Stimulated activated CD4-positive, alpha-beta T cell treated with anti-CD3 and anti-CD28 coated beads, Interleukin-15, amount 100 ng/mL, for 24 hours (primary cell): ENCODE data around the gene C8B.

ENCODE experiments used
- DNase-seq: peaks from one replicate; pipeline ENCODE4 v3.0.0-alpha.2; 2020

C8B gene

DNA sequence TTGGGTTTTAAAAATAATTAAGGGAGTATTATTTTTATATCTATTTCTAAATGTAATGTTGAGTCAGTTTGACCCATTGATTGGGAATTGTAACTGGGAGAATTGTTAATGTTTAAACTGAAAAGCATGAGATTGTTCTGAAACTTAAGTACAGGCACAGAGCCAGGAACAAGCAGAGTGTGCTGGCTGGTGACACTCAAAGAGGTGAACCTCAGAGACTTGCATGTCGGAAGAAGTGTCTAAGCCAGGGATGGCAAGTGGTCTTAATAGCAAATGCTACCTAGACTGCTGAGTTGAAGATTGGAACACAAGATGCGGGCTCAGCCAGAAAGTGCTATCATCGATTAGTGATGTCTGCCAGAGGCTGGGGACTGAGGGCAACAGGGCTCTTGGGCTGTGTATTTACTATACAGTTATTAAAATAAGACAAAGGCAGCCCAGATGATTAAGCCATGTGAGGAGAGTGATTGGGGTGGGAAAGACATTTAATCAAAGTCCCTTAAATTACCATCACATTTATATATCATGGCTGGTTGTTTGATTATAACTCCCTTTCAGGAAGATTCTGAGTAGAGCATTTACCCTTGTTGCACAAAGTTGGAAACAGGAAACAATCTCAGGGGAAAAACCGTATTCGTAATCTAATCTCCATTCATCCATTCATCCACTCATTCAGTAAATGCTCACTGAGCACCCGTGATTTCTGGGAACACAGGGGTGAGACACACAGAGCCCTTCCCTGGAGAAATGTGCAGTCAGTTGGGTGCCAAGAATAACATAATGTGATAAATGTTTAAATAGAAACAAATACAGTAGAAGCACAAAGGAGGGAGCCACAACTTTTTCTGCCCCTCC is 68.4 kb downstream of the C8B start:
- no peak for DNase-seq

DNA sequence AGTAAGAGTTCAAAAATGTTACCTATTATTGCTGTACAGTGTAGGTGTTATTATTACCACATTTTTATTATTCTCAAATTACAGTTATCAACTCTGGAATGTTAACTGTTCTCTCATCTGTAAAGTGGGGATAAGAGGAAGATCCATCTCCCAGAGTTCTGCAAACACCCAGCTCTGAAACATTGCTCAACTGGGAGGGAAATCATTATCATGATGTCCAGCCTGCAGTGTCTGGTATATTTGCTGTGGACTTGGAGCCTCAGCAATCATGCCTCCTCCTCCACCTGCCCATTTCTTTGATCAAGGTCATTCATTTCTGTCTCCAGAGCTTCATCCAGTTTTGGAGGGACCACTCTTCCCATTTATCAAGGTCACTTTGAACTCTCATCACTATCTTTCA is 71.8 kb downstream of the C8B start:
- DNase-seq = no peak

DNA sequence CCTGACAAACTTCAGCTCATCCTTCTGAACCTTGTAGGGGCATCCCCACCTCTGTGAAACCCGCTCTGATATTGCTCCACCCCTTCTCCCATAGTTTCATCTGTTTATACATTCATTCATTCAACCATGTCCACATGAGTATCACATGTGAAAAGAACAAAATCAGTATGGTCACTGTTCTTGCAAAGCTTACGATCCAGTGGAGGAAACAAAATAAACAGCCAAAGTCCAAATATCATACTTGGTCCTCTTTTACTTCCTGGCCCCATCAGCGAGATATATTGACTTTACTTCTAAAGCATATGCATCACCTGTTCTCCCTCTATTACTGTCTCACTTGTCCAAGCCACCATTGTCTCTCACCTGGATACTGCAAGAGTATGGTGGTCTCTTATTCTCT is 75.6 kb downstream of the C8B start:
- no peak for DNase-seq

DNA sequence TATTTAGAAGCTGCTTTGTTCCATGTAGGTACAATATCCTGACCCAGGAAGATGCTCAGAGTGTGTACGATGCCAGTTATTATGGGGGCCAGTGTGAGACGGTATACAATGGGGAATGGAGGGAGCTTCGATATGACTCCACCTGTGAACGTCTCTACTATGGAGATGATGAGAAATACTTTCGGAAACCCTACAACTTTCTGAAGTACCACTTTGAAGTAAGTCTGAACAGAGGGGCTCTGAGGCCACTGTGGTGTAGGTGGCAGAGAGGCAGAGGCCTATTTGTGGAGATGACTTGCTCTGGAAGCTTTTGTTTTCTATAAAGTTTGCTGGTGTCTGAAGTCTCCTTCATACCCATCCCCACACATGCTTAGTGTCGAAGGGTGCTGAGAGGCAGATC is 84.4 kb downstream of the C8B start:
- DNase-seq = peak; percentile 2

DNA sequence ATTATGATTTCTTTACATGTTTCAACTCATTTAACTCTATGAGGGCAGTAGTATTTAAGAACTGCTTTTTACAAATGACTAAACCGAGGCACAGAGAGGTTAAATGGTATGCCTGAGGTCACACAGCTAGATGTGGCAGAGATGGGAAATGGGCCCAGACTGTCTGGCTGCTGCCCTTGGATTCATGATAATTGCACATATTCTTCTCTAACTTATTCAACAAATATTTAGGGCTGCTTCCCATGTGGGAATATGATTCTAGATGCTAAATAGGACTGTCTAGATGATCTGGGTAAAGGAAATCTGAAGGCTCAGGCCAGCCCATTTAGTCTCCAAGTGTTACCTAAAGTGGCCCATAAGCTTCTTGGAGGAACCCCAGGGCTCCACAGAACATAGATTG is 85.0 kb downstream of the C8B start:
- DNase-seq = no peak
